NCI-H1417 (cell line): ENCODE measurements around the gene TSPAN1.

Experiments used
- DNase-seq, 3 experiments: peaks; one replicate each; lab custom pipeline; 2025; lab: John Stamatoyannopoulos, UW

Gene TSPAN1, protein sequence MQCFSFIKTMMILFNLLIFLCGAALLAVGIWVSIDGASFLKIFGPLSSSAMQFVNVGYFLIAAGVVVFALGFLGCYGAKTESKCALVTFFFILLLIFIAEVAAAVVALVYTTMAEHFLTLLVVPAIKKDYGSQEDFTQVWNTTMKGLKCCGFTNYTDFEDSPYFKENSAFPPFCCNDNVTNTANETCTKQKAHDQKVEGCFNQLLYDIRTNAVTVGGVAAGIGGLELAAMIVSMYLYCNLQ

DNA sequence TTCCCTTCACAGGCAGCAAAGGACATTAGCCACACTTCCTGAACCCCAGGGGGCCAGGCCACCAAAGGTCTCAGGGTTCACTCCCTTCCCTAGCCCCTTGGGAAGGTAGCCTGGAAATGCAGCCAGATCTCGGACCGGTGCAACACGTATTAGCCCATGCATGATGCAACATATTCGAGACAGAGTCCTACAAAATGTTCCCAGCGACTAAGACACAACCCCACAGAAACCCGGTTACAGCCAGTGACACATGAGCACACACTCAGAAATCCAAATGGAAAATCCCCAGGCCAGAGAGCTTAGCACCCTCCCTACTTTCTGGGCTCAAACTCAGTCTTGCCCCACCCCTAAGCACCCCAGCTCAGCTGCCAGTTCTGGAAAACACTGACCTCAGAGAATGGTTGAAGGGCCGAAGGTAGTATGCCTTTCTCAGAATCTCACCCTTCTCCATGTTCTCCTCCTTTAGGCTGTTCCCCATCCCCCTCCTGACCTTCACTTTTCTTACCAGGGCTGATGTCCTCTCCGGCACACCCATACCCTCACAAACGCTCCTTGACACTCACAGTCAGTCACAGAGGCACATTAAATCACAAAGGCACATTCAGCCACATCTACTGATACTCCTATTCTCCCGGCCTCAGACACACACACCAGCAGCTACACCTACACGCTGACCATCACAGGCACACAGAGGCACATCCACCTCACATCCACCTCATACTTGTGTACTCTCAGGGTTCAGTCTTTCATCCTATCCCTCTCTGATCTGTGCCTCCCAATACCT, at the start of gene TSPAN1:
Gene TSPAN1, plus strand, starts transcription at position 640 of the 784 bp plus-strand sequence. CDS start 6,021 bp downstream, outside the sequence.
- no peak for DNase-seq

GRCh38 chr1:46128344-46128743, 46.5 kb upstream of the TSPAN1 start:
- DNase-seq: no peak

DNA sequence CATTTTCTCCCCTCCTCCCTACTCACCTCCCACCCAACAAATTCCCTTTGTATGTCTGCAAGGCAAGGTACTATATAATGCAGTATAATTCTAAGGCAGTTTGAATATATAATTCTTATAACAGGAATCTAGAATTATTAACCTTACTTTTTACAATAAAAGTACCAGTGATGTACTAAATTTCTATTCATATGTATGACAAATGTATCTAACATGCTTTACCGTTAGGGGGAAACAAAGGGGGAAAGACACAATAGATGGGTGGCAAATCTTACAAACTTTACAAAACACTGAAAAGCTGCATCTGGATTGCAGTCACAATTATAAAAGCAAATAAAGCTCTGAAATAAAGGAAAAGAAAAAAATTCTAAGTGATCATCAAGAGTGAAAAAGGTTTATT, 44.8 kb upstream of the TSPAN1 start:
- DNase-seq: peak in 1 of 3 experiments; percentile 52

- peak in 1 of 3 experiments; percentile 60 for DNase-seq
These were observed 44.3 kb upstream of the TSPAN1 start for GRCh38 chr1:46130606-46131005.

DNA sequence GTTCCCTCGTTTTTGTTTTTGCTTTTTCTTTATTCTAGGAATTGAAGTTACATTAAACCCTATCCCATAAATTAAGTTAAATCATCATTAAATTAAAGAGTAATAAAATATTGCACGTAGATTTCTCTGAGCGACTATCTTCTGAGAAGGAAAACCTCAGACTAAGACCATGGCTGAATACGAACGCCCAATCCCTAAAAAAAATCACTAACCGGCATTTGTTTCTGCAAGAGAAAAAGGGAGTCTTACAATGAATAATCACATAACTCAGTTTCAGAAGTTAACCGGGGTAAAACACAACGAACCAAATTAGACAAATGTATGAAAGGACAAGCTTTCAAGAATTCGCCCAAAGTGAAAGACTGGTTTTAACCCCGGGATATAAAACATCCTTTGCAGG, 43.8 kb upstream of the TSPAN1 start:
- peak in 2 of 3 experiments; percentile 11 to 61 for DNase-seq

DNA sequence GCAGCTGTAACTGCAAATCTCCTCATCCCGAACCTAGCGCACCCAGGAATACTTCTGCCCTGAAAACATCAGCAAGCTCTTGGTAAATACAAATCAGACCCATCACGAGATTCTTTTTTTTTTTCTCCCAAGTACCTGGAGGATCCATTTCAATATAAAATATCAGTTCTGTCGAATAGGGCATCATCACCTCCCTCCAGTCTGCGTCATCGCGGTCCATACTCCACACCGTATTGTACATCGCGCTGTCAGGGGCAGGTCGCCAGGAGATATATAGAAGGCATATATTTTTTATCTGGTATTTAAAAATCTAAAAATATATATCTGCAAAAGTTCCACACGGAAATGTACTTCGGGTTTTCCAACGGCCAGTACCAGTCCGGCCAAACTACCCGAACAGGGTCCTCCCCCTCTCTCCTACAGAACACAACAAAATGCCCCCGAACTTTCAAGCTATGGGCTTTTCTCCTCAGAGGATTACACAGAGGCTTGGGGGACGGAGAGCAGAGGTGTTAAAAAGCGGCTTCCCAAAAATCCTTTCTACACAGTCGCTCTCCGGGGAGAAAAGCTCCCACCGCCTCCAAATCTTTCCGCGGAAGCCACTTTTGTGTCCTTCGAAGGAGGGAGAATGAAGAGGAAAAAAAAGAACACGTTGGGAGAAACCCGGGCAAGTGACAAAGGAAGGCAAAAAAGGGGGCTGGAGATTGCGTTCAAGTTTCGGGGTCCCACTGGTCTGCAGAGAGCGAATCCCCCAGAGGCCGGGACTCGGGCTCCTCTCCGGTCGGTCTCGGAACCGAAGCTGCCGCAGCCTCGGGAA, 43.0 kb upstream of the TSPAN1 start:
- peak; percentile 68 to 86 (median 72) for DNase-seq

GRCh38 chr1:46132529-46133180, 42.2 kb upstream of the TSPAN1 start, which contains the start of gene PIK3R3:
Gene PIK3R3 (minus strand): TSS chr1:46132629. CDS start chr1:46131952, 677 bp downstream.
- DNase-seq: peak; percentile 96 to 99 (median 97)

DNA sequence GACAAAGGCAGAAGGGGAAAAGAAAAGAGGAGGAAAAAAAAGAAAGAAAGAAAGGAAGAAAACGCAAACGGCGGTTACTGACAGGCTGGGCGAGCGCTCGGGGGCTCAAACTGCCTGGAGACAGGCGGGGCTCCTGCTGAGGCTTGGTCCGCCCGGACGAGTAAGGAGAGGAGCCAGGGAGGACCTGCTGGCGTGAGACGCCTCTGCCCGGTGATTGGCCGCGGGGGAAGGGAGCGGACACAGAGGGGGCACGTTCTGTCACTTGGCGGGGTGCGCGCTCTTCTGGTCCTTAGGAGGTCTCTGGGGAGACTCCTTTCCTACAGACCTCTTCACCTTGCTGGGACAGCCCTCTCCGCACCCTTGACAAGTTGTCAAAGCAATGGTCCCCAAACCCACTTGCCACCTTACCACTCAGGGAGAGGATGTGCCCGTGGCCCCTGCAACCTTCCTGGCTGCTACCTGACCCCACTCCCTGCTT, 41.7 kb upstream of the TSPAN1 start:
- DNase-seq: peak in 2 of 3 experiments; percentile 87 to 96

DNA sequence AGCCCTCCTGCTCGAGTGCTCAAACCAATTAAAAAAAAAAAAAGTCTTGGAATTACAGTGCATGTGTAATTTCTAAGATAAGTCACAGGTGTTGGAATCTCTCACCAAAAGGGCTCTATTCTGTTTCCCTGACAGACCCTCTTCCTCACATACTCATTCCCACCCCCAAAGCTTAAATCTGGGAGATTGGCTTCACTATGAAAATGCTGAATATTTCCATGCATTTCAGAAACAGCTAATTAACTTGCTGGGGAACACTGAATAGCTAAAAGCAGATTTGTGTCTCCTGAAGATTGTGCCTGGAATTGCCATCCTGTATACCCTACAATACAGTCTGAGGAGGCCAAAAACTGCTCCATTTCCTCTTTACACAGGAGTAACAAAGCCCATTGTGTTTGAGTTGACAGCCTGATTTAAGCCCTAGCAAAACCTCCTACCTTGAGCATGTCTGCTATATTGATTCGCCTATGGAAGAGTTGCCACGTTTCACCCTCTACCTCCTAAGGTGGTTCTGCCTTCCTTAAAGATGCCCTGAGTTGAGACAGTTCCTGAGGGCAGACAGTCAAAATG, 41.0 kb upstream of the TSPAN1 start:
- peak in 2 of 3 experiments; percentile 42 to 59 for DNase-seq

- peak in 2 of 3 experiments; percentile 6 to 64 for DNase-seq
These were observed 40.1 kb upstream of the TSPAN1 start for GRCh38 chr1:46134660-46135331.

DNA sequence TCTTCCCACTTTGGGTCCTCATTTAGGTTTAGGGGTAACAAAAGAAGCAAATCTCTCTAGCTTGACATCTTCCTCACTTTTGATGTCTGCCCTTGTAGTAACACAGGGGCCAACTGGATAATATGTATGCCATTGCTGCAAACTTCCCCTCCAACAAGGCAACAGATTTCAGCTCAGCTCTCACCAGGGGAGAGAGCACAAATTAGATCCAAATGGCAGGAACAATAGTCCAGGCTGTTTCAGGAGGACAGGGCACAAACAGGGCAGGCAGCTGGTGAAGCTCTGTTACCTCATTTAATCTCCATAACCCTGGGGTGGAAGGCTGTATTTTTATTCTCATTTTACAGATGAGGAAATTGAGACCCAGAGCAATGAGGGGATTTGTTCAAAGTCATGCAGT, 38.2 kb upstream of the TSPAN1 start:
- peak in 1 of 3 experiments; percentile 44 for DNase-seq

DNA sequence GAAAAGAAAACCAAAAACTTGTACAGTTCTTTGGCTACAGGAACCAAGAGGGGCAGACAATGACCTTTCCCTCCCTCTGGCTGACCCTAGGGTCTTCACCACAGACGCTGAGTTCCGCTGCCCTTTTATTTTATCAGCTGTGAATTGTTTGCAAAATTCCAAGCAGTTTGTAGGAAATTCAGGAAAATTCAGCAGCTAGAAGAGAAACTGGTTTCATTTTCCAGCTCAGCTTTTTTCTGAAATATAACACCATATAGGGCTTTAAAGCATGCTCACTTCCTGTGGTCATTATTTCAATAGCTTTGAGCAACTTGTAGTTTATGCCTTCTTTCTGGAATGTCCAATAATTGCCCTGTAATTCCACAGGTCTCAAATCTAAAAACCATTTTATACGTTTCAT, 37.0 kb upstream of the TSPAN1 start:
- no peak for DNase-seq

GRCh38 chr1:46148318-46148717, 26.6 kb upstream of the TSPAN1 start:
- no peak for DNase-seq

DNA sequence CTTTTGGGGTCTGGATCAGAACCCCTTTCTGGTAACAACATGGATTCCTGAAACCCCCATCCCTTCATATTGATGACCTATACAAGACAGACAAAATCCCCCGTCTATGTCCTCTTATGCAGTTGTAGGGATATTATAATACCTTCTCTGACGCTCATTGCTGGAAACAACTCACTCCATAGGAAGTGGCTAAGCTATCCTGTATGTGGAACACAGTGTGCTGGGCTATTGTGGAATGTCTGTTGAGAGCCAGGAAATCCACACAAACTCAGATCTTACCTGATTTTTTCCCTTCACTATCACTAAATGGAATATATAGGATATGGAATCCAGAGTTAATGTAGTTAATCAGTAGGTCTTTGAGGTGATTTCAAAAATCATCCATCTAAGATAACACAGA, 24.8 kb upstream of the TSPAN1 start:
- DNase-seq: no peak

- DNase-seq: no peak
These were observed 22.9 kb upstream of the TSPAN1 start for GRCh38 chr1:46152016-46152415.

DNA sequence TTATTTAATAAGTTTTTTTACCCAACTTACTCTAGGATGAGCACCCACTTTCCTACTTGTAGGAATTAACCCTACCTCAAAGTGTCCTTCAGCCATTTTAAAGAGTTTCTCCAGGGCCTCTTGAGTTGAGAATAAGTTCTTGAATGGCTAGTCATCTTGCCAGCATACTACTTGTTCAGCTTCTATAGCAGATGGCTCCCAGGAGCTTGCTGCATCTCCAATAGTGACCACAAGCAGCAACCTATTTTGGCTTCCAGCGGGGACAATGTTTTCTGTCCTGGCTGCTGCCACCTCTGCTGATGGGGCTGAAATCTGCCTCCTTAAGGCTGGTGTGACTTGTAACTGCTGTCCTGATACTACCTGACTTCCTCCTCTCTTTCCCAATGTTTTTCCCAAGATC, 21.7 kb upstream of the TSPAN1 start:
- DNase-seq: no peak

DNA sequence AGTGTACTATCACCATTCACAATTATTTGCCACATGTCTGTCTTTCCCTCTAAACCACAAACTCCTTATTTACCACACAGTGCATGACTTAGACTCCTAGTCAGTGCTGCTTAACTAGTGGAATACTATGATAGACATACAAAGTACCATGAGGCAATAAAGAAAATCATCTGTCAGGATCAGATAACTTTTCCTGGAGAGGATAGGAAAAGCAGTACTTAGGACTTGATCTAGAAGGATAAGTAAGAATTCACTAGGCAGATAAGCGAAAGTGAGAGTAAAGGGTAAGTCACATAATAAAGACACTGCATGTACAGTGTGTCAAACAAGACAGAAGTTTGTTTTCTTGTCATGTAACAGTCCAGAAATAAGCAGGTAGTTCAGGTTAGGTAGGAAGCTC, 21.2 kb upstream of the TSPAN1 start:
- DNase-seq: no peak

DNA sequence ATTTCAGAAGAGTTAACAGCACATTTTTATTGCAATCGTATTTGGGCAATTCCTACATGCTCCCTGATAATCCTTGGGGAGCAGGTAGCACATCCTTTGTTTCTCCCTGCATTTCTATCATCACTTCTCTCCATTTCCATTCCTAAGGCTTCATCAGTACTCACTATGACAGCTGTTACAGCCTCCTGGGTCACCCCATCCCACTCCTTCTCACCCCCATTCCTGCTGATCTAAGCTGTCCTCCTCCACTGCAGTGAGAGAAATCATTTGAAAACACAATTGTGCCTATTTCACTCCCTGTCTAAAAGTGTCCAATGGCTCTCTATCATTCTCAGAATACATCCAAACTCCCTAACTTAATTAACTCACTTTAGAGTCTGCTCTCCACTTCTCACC, 17.0 kb upstream of the TSPAN1 start:
- DNase-seq: no peak

- no peak for DNase-seq
These were observed 16.3 kb upstream of the TSPAN1 start for GRCh38 chr1:46158312-46159281.

DNA sequence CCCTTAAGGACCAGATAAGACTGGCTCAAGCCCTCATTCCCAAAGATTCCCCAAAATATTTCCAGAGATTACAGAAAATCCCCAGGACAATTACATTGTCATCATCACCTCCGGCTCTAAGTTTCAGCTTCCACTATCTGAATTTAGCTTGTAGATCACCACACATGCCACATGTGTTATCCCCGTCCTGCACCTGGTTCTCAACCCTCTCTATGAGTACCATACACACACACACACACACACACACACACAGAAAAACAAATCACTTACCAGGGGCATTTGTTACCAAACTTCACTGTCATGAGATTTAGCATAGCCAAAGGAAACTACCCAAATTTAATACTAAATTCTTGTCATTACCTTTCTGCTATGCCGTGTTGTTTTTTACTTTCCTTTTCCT, 15.4 kb upstream of the TSPAN1 start:
- DNase-seq: no peak
